Bronchial epithelial cell (primary cell): ENCODE results near the gene C4B. TPM values are rescaled to one million over a fixed set of nuclear protein-coding genes. Genes with fewer than 3 reads are reported as not detected.
"Not testable (repeated sequence)": the region's sequence is repeated elsewhere in the genome, so short reads cannot be mapped to it uniquely, and the experiment has no call there.

Experiments used
- DNase-seq: peaks from one replicate; pipeline ENCODE4 v3.0.0-alpha.2; 2010; ENCODE audit warnings: low read depth
- FAIRE-seq: peaks from 2 replicates; lab custom pipeline; 2011; peaks lifted over from hg19 to GRCh38; lab: Jason Lieb, UNC
- H3K27me3 ChIP-seq: 2 replicates; pipeline ENCODE4 v1.5.1; 2011; ENCODE audit warnings: low read length; ENCODE audit not compliant: control insufficient read depth, insufficient read depth
- H3K36me3 ChIP-seq: 2 replicates; pipeline ENCODE4 v1.5.1; 2011; ENCODE audit warnings: low read length; ENCODE audit not compliant: control insufficient read depth, insufficient read depth
- H3K4me3 ChIP-seq: 2 replicates; pipeline ENCODE4 v1.5.1; 2011; ENCODE audit warnings: mild to moderate bottlenecking, low read depth, low read length, control low read depth
- CTCF ChIP-seq: IDR thresholded peaks from 2 replicates; pipeline ENCODE4 v1.5.1; 2011; ENCODE audit warnings: mild to moderate bottlenecking, moderate library complexity, low read length, control low read depth, inconsistent platforms; ENCODE audit not compliant: insufficient read depth, severe bottlenecking
- total RNA-seq: library from RNA; depleted of rRNA; stranded (reverse); fragments of >200 nt; gene quantifications from 2 replicates; pipeline ENCODE4 v1.2.1, GENCODE V29; 2014

Gene C4B
- total RNA-seq, 1 donor from 2014 or later, result 1.6 TPM

GRCh38 chr6:32047855-32048766, 33.5 kb downstream of the C4B start:
- FAIRE-seq (no peak), DNase-seq (peak; percentile 15)
- peak; percentile 93 for TF ChIP-seq CTCF
- Histone ChIP-seq H3K27me3 (peaks cover 3% of the 10 kb centered on the region), H3K36me3 (no peaks in the 10 kb centered on the region), H3K4me3 (no peak overlapping the region)

- not testable (repeated sequence) for FAIRE-seq, H3K4me3 ChIP-seq, H3K36me3 ChIP-seq, DNase-seq, H3K27me3 ChIP-seq
These were observed 34.6 kb downstream of the C4B start for GRCh38 chr6:32049149-32049548.

GRCh38 chr6:32049736-32050135, 35.1 kb downstream of the C4B start:
- not testable (repeated sequence) for FAIRE-seq, H3K27me3 ChIP-seq, H3K4me3 ChIP-seq, DNase-seq, H3K36me3 ChIP-seq

- FAIRE-seq, result no peak
- H3K4me3 ChIP-seq, result no peak overlapping the region
- H3K27me3 ChIP-seq, result peaks cover 3% of the 10 kb centered on the region
- H3K36me3 ChIP-seq, result no peaks in the 10 kb centered on the region
- no peak for DNase-seq
- no peak for TF ChIP-seq CTCF
These were observed 36.0 kb downstream of the C4B start for GRCh38 chr6:32050562-32050961.

- FAIRE-seq, DNase-seq: not testable (repeated sequence)
These were observed 38.0 kb downstream of the C4B start for GRCh38 chr6:32052626-32053025.

GRCh38 chr6:32053314-32053713, 38.7 kb downstream of the C4B start:
- H3K36me3 ChIP-seq, H3K4me3 ChIP-seq, DNase-seq, H3K27me3 ChIP-seq, FAIRE-seq: not testable (repeated sequence)

More at GRCh38 chr6:32052626-32053025, 38.0 kb downstream of the C4B start:
- not testable (repeated sequence) for H3K27me3 ChIP-seq, H3K4me3 ChIP-seq, H3K36me3 ChIP-seq

- not testable (repeated sequence) for DNase-seq, FAIRE-seq, H3K4me3 ChIP-seq, H3K27me3 ChIP-seq, H3K36me3 ChIP-seq
These were observed 41.2 kb downstream of the C4B start for GRCh38 chr6:32055756-32056155.

GRCh38 chr6:32056254-32056653, 41.7 kb downstream of the C4B start:
- FAIRE-seq (no peak), DNase-seq (no peak)
- H3K36me3 ChIP-seq, result no peaks in the 10 kb centered on the region
- no peak for TF ChIP-seq CTCF
- H3K4me3 ChIP-seq, result no peak overlapping the region
- no peaks in the 10 kb centered on the region for H3K27me3 ChIP-seq
